Vagina (tissue), 2 donors: Measurements from ENCODE around the gene SPRYD4.

Experiments
- CTCF ChIP-seq, 3 experiments: fragments of 450-650 bp in 2 of 3; fragments of 200-600 bp in 1 of 3; sonication (generic) in 1 of 3; IDR thresholded peaks; one replicate each; pipeline ENCODE4 v1.5.1; 2017 to 2019; ENCODE audit warnings: antibody characterized with exemption in 3 of 3, mild to moderate bottlenecking in 2 of 3, moderate library complexity in 2 of 3
- POLR2A ChIP-seq, 2 donors: fragments of 450-650 bp; IDR thresholded peaks; one replicate each; pipeline ENCODE4 v1.6.1; 2017; ENCODE audit warnings: antibody characterized with exemption in 2 of 2, mild to moderate bottlenecking in 2 of 2, moderate library complexity in 2 of 2
- POLR2AphosphoS5 ChIP-seq, 2 donors: sonication (generic); formaldehyde crosslinking; IDR thresholded peaks; one replicate each; pipeline ENCODE4 v1.9.0; 2017; ENCODE audit warnings: antibody characterized with exemption in 2 of 2, mild to moderate bottlenecking in 2 of 2, low read depth in 1 of 2; ENCODE audit not compliant: insufficient read depth in 1 of 2

- TF ChIP-seq CTCF (IDR thresholded peaks at IDR 0.05): no peak
- TF ChIP-seq POLR2A (IDR thresholded peaks at IDR 0.05): no peak
- TF ChIP-seq POLR2AphosphoS5 (IDR thresholded peaks at IDR 0.05; ENCODE audit: insufficient read depth in 1 of 2, low read depth in 1 of 2): no peak
Measured at GRCh38 chr12:56431288-56431687, 37.1 kb upstream of the SPRYD4 start.
